ENCODE results near the gene CNP.

- no peak for TF ChIP-seq ZBTB7A (IDR thresholded peaks at IDR 0.05; ENCODE audit: low read depth)
- TF ChIP-seq, protein P1, sequence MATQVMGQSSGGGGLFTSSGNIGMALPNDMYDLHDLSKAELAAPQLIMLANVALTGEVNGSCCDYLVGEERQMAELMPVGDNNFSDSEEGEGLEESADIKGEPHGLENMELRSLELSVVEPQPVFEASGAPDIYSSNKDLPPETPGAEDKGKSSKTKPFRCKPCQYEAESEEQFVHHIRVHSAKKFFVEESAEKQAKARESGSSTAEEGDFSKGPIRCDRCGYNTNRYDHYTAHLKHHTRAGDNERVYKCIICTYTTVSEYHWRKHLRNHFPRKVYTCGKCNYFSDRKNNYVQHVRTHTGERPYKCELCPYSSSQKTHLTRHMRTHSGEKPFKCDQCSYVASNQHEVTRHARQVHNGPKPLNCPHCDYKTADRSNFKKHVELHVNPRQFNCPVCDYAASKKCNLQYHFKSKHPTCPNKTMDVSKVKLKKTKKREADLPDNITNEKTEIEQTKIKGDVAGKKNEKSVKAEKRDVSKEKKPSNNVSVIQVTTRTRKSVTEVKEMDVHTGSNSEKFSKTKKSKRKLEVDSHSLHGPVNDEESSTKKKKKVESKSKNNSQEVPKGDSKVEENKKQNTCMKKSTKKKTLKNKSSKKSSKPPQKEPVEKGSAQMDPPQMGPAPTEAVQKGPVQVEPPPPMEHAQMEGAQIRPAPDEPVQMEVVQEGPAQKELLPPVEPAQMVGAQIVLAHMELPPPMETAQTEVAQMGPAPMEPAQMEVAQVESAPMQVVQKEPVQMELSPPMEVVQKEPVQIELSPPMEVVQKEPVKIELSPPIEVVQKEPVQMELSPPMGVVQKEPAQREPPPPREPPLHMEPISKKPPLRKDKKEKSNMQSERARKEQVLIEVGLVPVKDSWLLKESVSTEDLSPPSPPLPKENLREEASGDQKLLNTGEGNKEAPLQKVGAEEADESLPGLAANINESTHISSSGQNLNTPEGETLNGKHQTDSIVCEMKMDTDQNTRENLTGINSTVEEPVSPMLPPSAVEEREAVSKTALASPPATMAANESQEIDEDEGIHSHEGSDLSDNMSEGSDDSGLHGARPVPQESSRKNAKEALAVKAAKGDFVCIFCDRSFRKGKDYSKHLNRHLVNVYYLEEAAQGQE (IDR thresholded peaks at IDR 0.05; ENCODE audit: low read depth) = no peak
- TF ChIP-seq TAF1 (IDR thresholded peaks at IDR 0.05; ENCODE audit: low read depth) = no peak
- no peak for TF ChIP-seq EP300 (IDR thresholded peaks at IDR 0.05; ENCODE audit: borderline replicate concordance)
- no peak for TF ChIP-seq CREB1 (IDR thresholded peaks at IDR 0.05; ENCODE audit: low read depth)
Measured at GRCh38 chr17:42010898-42011516, 44.4 kb downstream of the CNP start.
